Tongue (tissue), 2 donors: ENCODE results near the gene SHOC2. TPM values are rescaled to one million over a fixed set of nuclear protein-coding genes. Genes with fewer than 3 reads are reported as not detected.
"Not testable (repeated sequence)": the region's sequence is repeated elsewhere in the genome, so short reads cannot be mapped to it uniquely, and the experiment has no call there.

Experiments
- DNase-seq: peaks from one replicate; pipeline ENCODE4 v3.0.0-alpha.2; 2015
- total RNA-seq: library from RNA; depleted of rRNA; stranded (reverse); fragments of >200 nt; gene quantifications from one replicate; pipeline ENCODE4 v1.2.3, GENCODE V29; 2014

Gene SHOC2
- total RNA-seq, 1 donor from 2014 or later, result 57.1 TPM

DNA sequence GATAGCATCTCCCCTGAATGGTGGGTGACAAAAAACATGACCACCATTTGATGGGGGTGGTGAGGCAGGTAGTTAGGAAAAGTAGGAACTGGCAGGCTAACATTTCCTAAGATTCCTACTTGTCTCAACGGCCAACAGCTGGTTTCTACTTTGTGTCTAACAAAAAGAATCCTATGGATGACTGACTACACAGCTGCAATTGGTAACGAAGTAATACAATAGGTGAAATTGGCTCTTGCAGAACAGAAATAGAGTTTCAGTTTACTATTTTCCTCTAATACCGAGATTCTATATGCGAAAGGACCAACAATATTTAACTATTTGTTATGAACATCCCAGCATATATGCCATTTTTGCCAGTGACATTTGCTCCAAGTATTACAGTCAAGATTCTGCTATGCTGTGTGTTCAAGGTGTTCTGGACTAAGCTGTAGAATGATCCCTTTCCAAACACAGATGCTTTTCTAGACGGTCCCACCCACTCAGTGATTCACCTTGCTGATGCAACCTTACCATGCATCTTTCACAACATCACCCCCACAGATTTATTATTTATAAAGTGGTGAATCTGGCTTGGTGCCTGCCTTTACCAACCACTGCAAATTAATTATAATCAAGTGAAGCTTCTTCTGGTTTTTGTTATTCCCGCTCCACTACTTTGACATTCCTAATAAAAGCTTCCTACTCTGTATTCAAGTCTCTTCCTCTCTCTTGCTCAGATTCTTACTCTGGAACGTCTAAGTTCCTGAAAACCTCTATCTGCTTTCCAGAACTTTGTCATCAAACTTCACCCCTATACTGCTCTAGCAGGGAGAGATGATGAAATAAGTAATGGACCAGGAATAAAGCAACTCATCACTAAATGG lies 17.2 kb upstream of the SHOC2 start:
- peak; percentile 17 for DNase-seq

DNA sequence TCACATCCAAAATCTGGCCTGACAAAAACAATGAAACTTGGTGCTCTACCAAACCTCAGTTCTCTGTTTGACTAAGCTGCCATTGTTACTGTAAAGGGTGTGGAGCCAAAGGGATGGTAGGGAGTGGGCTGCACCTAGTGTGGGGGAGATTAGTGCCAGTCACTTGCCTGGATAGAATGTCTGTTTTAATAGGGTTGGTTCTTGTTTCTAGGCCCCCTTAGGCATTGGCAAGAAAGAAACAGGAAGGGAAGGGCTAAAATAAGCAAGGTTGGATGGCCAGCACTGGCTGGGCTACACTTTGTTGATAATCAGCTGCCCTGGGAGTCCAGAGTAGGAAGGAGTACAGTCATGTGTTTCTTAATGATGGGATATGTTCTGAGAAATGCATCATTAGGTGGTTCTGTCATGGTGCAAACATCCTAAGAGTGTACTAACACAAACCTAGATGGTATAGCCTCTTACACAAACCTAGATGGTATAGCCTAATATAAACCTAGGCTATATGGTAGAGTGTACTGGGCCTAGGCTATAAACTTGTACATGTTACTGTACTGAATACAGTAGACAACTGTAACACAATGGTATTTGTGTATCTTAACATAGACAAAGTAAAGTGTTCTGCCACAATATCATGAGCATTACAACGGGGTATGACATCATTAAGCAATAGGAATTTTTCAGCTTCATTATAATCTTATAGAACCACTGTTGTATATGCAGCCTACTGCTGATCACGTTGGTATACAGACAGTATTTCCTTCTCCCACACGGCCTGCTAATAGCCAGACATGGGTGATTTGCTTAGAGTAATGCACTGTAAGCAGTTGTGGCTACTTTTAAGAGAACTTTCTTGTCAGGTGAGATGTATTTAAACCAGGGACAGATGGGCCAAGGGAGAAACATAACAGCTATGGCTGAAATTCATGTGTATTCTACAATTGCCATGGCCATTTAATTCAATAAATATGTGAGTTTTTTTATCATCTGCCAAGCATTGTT lies 15.8 kb upstream of the SHOC2 start:
- no peak for DNase-seq

DNA sequence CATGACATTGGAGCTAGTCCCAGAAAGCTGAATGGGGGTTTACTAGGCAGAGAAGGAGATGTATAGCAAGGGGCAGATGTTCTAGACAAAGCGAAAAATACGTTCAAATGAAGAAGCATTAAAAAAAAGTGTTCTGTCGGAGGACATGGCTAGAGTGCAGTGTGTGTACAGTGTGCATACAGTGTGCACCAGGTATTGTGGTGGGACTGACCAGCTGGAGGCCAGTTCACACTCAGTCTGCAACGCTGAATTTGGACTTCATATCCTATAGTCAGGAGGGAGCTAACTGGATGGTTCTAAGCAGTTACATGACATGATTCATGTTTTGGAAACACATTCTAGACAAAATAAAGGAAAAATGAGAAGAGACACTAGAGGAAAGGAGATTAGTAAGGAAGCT lies 9.3 kb upstream of the SHOC2 start:
- DNase-seq, result no peak

DNA sequence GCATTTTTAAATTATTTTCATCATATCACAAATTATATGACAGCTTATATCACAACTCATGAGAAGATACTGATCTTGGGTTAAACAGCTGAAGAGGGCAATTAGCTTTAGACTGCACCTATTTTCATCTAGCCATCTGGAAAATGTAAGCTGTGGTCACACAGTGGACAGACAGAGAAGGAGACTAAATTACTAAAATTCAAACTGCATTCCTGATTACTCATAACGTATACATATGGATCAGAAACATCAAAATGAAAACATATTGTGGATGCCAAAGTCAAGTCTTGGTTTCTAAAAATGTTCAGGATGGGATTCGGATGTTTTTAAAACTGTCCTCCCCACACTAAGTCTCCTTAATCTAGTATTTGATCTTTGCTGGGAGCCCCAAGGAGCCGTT lies 7.0 kb upstream of the SHOC2 start:
- no peak for DNase-seq

DNA sequence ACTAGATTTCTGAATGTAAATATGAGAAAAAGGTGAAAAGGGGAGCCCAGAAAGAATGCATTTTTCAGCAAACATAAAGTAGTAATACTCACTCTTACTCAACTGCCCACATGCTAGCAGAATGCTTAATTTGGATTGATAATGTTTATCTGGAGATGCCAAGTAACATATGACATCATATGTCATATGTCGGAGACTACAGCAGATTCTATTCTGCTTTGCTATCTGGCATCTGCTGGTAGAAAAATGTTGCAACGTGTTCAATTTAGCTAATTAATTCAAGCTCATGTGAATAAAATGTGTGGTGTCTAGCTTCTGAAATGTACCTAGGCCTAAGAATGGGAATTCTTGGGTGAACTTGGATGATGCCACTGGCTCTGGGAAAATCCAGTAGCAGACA lies 5.0 kb upstream of the SHOC2 start:
- no peak for DNase-seq

GRCh38 chr10:110915035-110915434 lies 4.4 kb upstream of the SHOC2 start:
- DNase-seq, result no peak

GRCh38 chr10:110915600-110915999 lies 3.8 kb upstream of the SHOC2 start:
- not testable (repeated sequence) for DNase-seq

DNA sequence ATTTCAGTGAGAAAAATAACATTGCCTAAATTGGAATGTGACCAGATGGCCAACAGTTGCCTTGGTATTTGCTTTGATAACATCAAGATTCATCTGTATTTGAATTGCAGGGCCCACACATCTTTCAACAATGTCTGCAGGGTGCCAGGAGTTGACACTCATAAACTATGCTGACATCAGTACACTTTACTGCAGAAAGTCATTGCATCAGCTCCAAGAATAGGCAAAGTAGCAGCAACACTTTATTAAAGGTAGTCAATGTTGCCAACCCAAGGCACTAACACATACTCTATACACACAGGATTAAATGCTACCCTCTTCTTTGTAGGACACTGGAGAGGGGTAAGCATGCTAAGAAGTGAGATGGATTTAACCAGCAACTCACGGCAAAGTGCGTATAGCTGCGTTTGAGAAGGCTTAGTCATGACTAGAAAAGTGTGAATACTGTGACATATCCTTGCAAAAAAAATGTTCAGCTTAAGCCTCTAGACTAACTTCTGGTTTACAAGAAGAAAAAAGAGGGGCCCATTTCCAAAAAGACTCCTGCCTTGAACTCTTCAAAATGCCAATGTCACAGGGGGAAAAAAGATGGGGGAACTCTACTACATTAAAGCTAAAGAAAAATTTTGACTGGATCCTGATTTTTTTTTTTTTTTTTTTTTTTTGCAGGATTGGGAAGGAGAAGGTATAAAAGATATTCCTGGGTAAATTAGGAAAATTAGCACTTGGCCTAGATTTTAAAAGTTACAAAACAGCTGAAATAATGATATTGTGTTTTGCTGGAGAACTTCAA lies 2.7 kb upstream of the SHOC2 start:
- no peak for DNase-seq

- DNase-seq, result peak; percentile 97
These were observed 1.1 kb upstream of the SHOC2 start for GRCh38 chr10:110918269-110918642.

- DNase-seq, result peak; percentile 100
These were observed 608 bp upstream of the SHOC2 start, which contains the start of gene BBIP1 for GRCh38 chr10:110918643-110919348. Gene BBIP1 (minus strand): TSS chr10:110919180. CDS start chr10:110918157, 1,023 bp downstream.

- DNase-seq, result peak; percentile 68
These were observed 822 bp downstream of the SHOC2 start for GRCh38 chr10:110919971-110920881.

GRCh38 chr10:110923856-110924493 lies 4.6 kb downstream of the SHOC2 start:
- DNase-seq, result no peak

- DNase-seq, result no peak
These were observed 8.1 kb downstream of the SHOC2 start for GRCh38 chr10:110927461-110927860.

- no peak for DNase-seq
These were observed 12.5 kb downstream of the SHOC2 start for GRCh38 chr10:110931769-110932381.

DNA sequence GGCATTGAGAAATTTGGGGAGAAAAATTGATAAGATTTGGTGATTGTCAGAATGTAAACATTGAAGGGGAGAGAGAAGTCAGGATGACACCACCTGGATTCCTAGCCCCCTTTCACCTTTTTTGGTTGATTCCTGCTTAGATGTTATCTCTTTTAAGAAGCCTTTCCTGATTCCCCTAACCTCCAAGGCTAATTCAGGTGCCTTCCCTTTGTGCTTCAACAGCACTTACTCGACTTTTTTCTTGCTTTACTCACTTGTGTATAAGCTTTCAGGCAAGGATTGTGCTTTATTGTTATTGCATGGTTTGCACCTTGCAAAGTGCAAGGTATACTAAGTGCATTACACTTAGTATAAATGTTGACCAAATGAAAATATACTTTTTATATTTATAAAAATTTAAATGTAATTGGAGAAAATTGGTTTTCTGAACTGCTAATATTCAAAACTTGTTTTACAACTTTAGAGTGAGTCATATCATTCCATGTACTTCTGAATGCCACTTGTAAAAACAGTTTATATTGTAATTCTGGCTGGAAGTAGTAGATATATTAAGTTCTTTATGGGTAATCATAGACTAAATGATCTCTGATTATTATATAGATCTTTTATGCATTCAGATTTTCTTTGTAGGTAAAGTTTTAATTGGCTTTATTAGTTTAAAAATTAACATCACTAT lies 13.2 kb downstream of the SHOC2 start:
- DNase-seq, result no peak

GRCh38 chr10:110936757-110937156 lies 17.4 kb downstream of the SHOC2 start:
- no peak for DNase-seq

DNA sequence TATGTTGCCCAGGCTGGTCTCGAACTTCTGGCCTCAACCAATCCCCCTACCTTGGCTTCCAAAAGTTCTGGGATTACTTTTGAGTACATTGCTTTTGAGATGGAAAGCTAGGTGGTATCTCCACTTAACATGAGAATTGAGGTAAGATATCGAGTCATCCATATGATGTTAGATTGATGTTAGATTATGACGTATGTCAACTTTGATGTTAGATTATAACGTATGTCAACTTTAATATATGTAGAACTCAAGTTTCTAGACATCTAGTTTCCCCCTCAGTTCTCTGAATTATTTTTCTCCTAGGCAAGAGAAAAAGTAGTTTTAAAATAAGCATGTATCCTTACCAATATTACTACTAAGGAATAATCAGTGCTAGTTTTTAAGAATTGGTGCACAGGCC lies 20.0 kb downstream of the SHOC2 start:
- no peak for DNase-seq

- no peak for DNase-seq
These were observed 25.5 kb downstream of the SHOC2 start for GRCh38 chr10:110944792-110945396.
